Stimulated activated CD4-positive, alpha-beta T cell treated with anti-CD3 and anti-CD28 coated beads, Interleukin-12 subunit alpha, Interleukin-12 subunit beta, amount 100 ng/mL, for 48 hours (primary cell): ENCODE measurements around the gene MKKS.

Experiments used
- DNase-seq, 3 donors: peaks; one replicate each; pipeline ENCODE4 v3.0.0-alpha.2; 2020; ENCODE audit warnings: low read depth in 2 of 3, low spot score in 1 of 3

The MKKS gene

DNA sequence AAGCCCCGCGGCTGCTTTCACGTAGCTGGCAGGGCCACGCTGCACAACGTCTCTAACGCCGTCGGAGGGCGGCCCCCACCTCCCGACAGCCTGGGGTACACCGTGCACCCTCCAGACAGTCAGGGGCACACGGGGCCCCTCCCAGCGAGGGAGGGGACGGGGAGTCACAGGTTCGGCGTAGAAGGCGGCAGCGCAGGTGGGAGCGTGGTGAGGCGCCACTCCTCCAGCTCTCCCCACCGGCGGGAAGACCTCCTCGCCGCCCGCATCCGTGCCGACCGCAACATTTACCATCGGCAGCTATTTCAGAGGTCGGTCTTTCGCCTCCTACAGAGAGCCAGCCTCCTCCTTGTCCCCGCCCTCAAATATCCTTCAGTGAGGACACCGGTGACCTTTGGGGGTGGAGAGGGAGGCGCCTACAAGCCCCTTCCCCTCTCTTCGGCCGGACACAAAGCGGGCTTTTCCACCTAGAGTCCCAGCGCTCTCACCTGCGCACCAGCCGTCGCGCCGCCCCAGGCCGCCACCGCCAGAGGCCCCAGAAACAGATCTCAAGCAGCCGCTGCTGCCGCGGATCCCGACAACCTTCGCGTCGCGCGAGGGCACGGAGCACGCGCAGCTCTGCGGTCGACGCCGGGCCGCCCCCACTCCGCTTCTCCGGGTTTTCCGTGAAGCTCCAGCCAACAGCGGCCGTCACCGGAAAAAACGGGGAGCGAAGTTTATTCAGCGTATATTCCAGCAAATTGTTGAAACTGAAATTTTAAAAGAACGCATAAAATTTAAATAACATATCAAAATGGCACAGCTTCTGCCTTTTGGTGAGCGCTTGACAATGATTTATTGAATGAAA lies at the start of gene MKKS:
TSS of gene MKKS (minus strand) at position 600 of the 844 bp plus-strand sequence. CDS start 20,708 bp downstream, outside the sequence.
- peak; percentile 74 to 84 (median 77) for DNase-seq

DNA sequence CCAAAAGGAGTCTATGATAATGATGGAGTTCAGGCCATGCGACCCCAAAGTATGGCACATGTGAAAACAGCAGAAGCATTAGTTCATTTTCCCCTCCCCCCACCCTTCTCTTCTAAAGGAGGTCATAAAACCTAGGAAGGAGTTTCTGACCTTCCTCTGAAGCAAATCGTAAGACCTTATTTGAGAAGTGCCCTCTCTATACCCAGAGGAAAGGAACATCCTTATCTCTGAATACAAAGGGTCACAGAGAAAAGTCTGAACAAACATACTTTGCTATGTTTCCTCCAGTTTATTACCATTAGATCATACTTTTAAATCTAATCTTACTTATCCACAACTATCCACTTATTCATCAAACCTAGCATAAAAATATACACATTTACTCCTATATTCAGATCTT lies 49.7 kb upstream of the MKKS start:
- no peak for DNase-seq

DNA sequence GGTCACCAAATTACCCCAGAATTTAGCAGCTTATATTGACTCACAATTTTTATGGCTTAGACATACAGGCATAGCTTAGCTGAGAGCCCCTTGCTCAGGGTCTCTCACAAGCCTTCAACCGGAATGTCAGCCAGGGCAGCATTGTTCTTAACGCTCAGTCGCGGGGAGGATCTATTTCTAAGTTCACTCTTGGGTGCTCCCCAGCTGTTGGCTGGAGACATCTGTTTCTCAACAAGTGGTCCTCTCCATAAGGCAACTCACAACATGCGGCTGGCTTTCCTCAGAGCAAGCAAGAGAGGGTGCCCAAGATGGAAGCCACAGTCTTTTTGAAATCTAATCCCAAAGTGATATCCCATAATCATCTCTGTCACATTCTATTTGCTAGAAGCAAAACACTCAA lies 47.7 kb upstream of the MKKS start:
- no peak for DNase-seq

DNA sequence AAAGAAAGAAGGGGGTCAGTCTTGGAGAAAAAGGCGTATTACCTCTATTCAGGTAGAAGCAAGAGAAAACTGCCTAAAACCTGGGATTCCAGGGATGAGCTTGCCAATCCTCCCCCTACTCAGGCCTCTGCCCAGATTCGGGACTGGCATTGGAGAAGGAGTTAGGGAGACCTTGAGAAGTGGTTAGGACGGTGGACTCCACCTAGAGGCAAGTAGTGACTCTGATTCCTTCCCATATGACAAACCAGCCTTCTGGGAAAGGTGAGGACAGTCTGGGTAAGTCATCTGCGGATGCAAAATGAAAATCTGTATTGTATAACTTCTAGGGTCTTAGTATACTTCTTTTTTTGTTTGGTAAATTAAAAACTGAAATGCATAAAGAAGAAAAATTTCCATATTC lies 44.9 kb upstream of the MKKS start:
- no peak for DNase-seq

DNA sequence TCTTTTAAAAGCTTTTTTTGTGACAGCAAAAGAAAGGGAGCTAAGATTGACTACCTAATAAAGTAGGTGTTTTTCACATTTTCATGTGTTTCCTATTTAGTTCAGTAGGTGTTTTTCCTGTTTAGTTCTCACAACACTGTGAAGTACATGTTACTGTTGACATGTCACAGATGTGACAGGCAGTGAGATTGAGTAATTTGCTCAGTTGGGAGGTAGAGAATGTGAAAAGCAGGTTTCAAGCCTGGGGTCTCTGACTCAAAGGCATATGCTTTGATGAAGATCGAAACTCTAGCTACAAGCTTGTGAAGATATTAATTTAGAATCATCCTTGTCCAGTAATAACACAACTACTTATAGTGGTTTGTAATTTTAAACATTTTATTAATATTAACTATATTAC lies 44.2 kb upstream of the MKKS start:
- no peak for DNase-seq

DNA sequence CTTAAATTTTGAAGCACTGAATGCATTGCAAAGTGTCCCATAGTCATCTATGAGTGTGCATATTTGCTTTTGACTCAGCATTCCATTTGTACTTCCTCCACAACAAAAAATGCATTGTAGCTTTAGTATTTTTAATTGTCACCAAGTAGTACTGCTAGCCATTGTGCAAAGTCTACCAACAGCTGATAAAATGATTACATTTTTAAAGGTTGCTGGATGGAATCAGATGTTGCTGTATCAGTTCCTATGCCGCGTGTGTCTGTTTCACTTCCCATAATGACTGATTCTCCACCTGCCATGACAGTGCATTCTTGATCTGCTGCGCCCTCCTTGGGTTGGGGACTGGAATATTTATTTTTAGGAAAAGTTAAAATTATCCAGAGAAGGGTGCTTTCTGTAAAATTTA lies 42.3 kb upstream of the MKKS start:
- DNase-seq, result no peak

DNA sequence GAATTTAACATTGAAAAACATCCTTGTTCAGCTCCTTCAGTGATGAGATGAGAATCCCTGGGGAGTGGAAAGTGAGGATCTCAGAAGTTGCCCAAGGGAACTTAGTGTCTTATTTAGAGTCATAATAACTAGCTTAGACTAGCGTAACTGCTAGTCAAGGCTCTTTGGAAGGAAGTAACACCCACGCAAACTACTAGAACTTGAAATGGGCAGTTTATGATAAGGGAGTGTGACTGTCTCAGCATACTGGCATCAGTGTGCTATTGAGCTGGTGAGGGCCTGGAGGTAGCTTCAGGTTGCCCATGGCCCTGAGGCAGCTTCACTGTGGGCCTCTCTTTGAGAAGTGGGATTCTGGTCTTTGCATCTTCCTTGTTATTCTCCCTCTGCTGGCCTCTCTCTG lies 41.2 kb upstream of the MKKS start:
- DNase-seq, result no peak

DNA sequence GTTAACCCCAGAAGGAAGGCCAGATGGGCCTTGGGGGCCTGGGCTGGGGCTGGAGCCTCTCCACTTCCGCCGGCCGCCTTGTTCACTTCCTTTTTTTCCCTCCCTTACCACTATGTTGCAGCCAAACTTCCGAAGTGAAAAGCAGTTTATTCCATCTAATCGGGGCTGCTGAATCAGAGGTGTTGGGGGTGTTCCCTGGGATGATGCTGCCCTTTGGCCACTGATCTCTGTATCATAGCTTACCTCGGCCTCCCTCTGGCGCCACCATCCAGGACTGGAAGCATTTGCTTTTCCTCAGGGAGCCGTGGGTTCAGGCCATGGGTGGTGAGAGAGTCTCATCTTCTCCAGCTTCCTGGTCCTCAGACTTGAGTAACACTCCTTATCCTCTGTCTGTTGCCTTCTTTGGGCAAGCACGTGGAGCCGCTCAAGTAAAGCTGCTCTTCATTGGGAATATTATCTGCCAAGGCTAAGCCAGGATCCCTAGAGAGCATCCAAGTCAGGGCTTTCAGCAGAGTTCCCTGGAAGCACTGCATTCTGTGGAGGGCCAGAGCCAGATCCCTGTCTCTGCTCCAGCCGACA lies 40.7 kb upstream of the MKKS start:
- no peak for DNase-seq

DNA sequence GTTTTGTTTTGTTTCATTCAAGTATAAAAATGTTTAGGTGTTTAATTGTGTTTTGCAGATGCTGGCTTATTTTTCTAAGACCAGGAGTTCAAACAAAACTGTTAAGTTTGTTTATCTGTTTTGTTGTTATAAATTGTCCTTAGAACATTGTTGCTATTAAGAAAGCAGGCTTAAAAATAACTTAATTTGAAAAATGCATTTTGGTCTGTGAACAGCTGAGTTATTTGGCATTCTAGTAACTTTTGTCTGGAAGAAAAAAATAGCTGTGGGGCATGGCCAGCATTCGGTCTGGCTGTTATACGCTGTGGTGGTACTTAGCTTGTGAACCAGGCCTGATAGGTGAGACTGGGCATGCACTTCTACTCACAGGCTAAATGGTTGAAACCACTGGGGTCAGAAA lies 38.8 kb upstream of the MKKS start:
- no peak for DNase-seq

DNA sequence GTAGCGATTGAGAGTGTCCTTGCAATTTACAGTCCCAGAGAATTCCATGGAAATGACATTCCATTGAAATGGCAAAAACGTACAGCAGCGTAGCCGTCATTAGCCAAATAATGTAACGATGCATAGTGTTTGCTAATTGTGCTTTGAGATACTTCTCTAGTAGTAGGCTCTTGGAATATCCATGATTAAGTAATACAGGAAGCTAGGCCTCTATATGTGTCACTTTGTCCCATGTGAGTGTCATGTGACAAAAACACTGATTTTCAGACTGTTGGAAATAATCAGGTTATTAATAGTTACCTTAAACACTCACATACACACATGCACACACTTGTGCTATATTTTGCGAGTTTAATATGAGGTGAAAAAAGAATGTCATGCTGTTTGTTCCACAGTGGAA lies 36.3 kb upstream of the MKKS start:
- no peak for DNase-seq

DNA sequence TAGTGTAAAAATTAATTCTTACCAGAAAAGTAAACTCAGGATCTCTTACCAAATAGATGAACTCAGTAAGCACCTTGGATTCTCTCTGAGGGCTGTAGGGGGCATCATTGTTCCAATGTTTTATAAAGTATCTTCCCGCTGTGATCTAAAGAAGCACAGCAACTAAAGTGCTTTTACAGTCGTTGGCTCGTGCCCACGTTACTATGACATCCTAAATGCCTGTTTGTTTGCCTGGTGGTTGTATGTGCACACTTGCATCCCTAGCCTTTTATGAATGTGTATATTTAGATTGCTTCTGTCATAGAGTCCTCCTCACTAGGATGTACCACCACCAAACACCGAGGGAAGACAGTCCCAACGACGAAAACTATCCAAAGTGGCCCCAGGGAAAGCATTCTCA lies 35.6 kb upstream of the MKKS start:
- no peak for DNase-seq

DNA sequence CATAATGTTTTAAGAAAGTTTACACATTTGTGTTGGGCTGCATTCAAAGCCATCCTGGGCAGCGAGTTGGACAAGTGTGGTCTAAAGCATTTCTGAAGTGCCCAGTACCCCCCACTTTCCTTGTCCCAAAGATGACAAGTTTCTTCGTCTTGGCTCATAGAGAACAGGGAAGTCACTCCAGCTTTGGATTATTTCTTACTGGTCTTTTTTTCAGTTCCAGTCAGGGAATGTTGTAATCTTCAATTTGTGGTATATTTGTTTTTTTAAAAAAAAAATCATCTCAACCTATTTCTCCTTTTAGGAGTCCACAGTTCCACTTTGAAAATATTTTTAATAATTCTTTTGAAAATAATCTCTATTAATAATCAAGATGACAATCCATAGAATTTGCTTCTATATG lies 35.0 kb upstream of the MKKS start:
- DNase-seq, result no peak

DNA sequence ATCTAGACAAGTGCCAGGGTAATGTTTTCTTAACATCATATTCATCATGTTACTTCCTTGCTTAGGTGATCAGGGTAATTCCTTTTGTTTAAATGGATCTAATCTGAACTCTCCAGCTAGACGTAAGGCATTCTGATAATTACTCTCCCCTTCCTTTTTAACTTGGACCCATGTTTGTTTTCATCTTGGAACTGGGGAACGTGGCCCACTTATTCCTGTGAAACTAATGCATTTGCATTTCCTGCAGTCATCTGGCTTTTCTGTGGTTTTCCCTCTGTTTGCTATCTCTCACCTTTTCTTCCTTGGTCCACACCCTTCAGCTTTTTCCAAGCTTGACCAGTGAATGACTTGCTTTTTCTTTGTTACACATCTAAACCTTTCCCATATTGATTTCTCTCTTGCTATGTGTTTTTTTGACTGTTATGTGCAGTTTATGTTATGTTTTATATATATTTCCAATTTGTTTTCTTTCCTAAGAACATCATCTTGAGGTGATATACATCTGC lies 34.4 kb upstream of the MKKS start:
- DNase-seq, result no peak

DNA sequence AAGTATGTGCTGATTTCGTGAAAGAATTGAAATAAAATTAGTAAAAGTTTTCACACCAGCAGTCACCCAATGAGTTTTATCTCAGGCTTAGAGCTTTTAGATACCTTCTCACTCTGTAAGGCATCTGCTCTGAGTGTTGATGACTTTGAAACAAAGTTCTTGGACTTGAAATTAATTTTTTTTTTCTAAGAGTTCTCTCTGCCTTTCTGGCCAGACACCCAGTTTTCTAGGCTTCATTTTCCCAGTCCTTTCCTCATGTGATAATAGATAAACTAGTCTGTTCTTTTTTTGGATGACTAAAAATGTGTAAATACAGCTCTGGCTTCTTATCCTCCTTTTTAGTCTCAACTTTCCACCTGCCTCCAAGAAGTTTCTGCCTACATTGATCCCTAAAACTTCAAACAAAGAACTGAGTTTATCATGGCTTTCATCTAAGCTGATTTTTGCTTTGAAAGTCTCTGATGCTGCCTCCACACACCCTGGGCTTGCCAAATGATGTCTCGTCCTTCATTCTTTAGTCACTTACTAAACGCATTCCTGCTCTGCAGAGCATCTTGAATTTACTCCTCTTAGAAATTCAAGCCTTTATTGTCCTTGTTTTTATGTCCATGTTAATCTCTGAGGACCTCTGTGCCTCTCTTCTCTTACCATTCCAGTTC lies 33.8 kb upstream of the MKKS start:
- DNase-seq, result no peak

DNA sequence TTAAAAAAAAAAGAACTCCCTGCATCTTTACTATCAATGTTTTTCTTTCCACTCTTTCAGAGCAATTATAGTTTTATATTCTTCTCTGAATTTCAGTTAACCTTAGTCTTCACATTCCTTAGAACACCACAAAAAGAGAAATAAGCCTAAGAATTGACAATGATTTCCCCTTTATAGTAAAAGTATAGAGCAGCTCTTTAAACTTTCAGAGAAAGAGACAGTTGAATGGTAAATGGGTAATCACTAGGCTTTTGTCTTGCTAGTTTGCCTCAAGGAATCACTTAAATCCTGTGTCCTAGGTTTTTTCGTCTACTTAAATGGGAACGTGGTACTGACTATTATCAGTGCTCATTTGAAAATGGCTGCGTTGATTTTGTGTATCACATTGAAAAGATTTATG lies 32.8 kb upstream of the MKKS start:
- no peak for DNase-seq

DNA sequence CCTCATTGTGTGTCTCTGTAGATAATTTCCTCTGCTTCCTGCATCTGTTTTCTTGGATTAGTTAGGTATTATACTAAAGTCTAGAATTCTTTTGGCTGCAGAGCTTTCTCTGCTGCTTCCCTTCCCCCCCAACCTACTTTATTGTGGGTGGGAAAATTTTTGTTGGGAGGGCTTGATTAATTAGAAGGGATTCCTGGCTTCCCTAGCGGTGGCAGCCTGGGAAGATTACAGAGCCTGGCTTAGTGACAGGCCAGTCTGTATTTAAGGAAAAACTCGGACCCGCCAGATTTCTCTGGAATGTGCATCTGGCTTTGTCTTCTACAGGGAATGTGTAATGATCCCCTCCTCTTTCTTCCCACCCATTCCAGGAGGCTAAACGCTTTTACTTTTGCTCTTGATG lies 32.3 kb upstream of the MKKS start:
- DNase-seq, result no peak

DNA sequence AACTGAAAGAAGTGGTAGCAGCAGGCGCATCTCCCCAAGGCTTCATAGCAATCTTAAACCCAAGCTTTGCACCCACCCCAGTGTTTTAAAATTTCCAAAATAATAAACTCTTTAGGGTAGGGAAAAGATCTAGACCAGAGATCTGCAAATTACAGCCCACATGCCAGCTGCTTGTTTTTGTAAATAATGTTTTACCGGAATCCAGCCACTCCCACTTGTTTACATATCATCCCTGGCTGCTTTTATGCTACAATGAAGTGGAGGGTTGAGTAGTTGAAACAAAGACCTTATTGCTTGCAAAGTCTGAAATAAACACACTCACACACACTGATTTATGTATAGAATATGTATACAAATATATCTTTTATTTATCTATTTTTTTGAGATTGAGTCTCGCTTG lies 31.1 kb upstream of the MKKS start:
- no peak for DNase-seq

DNA sequence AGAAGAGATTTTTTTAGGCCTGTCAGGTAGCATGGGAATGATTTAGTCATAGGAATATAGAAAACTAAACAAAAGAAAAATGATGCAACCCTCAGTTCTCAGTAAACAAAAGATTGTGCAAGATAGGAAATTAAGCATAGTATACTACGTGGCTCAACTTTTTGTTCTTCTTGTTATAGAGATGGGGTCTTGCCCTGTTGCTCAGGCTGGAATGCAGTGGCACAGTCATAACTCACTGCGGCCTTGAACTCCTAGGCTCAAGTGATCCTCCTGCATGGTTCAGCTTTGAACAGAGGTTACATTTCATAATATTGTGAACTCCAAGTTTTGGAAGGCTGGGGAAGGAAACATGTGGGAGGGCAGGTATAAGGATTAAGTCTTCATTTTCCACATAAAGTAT lies 29.6 kb upstream of the MKKS start:
- no peak for DNase-seq

DNA sequence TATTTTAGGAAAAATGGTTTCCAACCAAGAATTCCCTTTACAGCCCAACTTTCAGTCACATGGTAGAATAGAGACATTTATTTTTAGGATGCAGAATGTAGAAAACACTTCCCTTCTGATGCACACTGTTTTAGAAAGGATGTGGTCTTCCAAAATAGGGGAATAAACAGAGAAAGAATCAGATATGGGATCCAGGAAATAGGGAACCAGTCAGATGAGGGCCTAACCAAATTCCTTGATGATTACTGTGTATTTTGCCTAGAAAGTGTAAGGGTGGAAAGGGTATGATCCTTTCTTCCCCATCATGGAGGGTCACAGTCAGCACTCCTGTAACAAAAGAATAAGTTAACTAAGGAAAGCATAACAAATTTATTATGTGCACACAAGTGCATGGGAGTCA lies 28.5 kb upstream of the MKKS start:
- no peak for DNase-seq

DNA sequence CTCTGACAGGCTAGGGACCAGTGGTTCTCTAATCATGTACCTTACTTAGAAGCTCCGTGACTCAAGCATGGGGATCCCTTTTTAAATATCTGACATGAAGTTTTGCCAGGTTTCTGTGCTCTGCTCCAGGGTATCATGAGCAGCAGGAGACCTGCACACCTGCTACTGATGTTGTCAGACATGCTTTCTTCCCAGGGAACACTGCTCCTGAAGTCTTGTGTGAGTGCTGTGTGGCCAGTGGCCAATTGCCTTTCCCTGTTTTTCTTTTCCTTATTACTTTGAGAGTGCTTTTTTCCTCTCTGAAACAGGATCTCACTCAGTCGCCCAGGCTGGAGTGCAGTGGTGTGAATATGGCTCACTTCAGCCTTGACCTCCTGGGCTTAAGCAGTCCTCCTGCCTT lies 27.5 kb upstream of the MKKS start:
- no peak for DNase-seq

DNA sequence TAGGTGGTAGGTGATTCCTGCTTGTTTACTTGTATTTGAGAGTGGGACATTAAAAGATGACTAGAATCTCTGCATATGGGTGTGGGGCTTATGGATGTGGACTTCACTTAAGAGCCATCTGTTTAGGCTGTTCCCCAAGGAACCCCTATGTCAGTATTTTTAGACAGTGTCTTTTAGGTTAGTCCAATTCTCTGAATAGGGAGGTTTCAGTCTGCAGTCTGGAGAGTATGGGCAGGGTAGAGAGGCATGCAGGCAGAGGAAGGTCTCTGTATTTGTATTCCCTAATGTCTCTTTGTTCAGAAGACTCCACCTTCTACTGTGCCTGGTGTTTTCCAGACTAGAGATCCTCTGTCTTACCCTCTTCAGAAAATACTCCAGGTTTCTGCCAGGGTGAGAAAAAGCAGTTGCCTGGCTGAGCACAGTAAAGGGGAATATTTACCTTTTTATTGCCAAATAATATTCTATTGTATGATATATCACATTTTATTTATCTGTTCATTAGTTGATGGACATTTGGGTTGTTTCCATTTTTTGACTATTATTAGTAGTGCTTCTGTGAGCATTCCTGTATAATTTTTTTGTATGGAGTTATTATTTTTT lies 20.2 kb upstream of the MKKS start:
- DNase-seq, result no peak

DNA sequence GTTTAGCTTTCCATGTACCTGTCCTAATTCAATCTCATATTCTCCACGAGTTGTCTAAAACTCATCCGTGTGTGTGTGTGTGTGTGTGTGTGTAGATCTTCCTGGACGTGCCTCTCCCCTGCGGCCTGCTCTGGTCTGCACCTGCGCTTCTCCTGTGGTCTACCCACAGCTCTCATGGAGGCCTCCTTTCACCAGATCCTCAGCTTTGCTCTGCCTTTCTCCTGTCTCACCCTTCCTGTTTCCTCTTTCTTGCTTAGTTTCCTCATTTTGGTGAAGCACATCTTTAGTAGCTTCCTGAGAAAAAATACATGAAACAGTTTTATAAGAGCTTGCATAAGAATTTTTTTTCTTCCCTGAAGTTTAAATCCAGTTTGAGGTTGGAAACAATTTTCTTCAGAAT lies 19.2 kb upstream of the MKKS start:
- peak in 1 of 3 donors; percentile 8 for DNase-seq
